ENCODE data around the gene MYOF.

MYOF gene

GRCh38 chr10:93482145-93482834 is at the start of gene MYOF:
MYOF (minus strand) TSS chr10:93482334; CDS start chr10:93482194, 140 bp downstream.
- TF ChIP-seq ZFX (IDR thresholded peaks at IDR 0.05) (no peak), CTCF (conservative IDR thresholded peaks at IDR 0.05) (peak; percentile 67)
- peak within 1 kb of the TSS; percentile 28; the same call in 1 of the 2 replicates for H3K27ac ChIP-seq

GRCh38 chr10:93518531-93518930 is 36.4 kb upstream of the MYOF start:
- H3K27ac ChIP-seq: no peak overlapping the region
- TF ChIP-seq ZFX (IDR thresholded peaks at IDR 0.05) (no peak), CTCF (conservative IDR thresholded peaks at IDR 0.05) (no peak)

- no peak for TF ChIP-seq ZFX (IDR thresholded peaks at IDR 0.05)
- TF ChIP-seq CTCF (conservative IDR thresholded peaks at IDR 0.05): no peak
- H3K27ac ChIP-seq: no peak overlapping the region
Measured at GRCh38 chr10:93516006-93516380, 33.9 kb upstream of the MYOF start.

- H3K27ac ChIP-seq: no peak overlapping the region
Measured at GRCh38 chr10:93515071-93516005, 33.2 kb upstream of the MYOF start.

GRCh38 chr10:93514521-93514920 is 32.4 kb upstream of the MYOF start:
- TF ChIP-seq CTCF (conservative IDR thresholded peaks at IDR 0.05): no peak
- no peak for TF ChIP-seq ZFX (IDR thresholded peaks at IDR 0.05)
- H3K27ac ChIP-seq: no peak overlapping the region

More at GRCh38 chr10:93515071-93516005, 33.2 kb upstream of the MYOF start:
- TF ChIP-seq CTCF (conservative IDR thresholded peaks at IDR 0.05) (no peak), ZFX (IDR thresholded peaks at IDR 0.05) (no peak)

- no peak overlapping the region for H3K27ac ChIP-seq
- TF ChIP-seq ZFX (IDR thresholded peaks at IDR 0.05): no peak
- no peak for TF ChIP-seq CTCF (conservative IDR thresholded peaks at IDR 0.05)
Measured at GRCh38 chr10:93513091-93513490, 31.0 kb upstream of the MYOF start.

GRCh38 chr10:93512565-93512964 is 30.4 kb upstream of the MYOF start:
- TF ChIP-seq CTCF (conservative IDR thresholded peaks at IDR 0.05): no peak
- TF ChIP-seq ZFX (IDR thresholded peaks at IDR 0.05): no peak
- no peak overlapping the region for H3K27ac ChIP-seq

Measured in C4-2B (cell line).